Measurements from ENCODE around the gene SLC2A4.

The SLC2A4 gene

GRCh38 chr17:7289256-7290032, 7.9 kb downstream of the SLC2A4 start:
- H3K4me1 ChIP-seq, result no peaks in the 10 kb centered on the region
- DNase-seq, result no peak
- peaks cover 28% of the 10 kb centered on the region for H3K27me3 ChIP-seq
- H3K36me3 ChIP-seq, result no peaks in the 10 kb centered on the region
- H3K4me3 ChIP-seq (ENCODE audit: low read depth, low read length), result no peak overlapping the region
- TF ChIP-seq CTCF (IDR thresholded peaks at IDR 0.05; ENCODE audit: low read depth, low read length), result no peak
- H3K9me3 ChIP-seq, result no peaks in the 10 kb centered on the region

GRCh38 chr17:7290166-7290565, 8.6 kb downstream of the SLC2A4 start:
- peaks cover 28% of the 10 kb centered on the region for H3K27me3 ChIP-seq
- H3K4me1 ChIP-seq, result no peaks in the 10 kb centered on the region
- DNase-seq, result no peak
- no peak overlapping the region for H3K4me3 ChIP-seq (ENCODE audit: low read depth, low read length)
- no peaks in the 10 kb centered on the region for H3K9me3 ChIP-seq
- H3K36me3 ChIP-seq, result no peaks in the 10 kb centered on the region
- TF ChIP-seq CTCF (IDR thresholded peaks at IDR 0.05; ENCODE audit: low read depth, low read length), result no peak

- DNase-seq, result no peak
- H3K36me3 ChIP-seq, result no peaks in the 10 kb centered on the region
- peaks cover 28% of the 10 kb centered on the region for H3K27me3 ChIP-seq
- H3K9me3 ChIP-seq, result no peaks in the 10 kb centered on the region
- TF ChIP-seq CTCF (IDR thresholded peaks at IDR 0.05; ENCODE audit: low read depth, low read length), result no peak
- no peaks in the 10 kb centered on the region for H3K4me1 ChIP-seq
- H3K4me3 ChIP-seq (ENCODE audit: low read depth, low read length), result no peak overlapping the region
Measured at GRCh38 chr17:7290685-7291084, 9.2 kb downstream of the SLC2A4 start.

GRCh38 chr17:7292194-7292593, 10.7 kb downstream of the SLC2A4 start:
- DNase-seq, result no peak
- no peaks in the 10 kb centered on the region for H3K9me3 ChIP-seq
- no peak overlapping the region for H3K4me3 ChIP-seq (ENCODE audit: low read depth, low read length)
- H3K36me3 ChIP-seq, result no peaks in the 10 kb centered on the region
- no peaks in the 10 kb centered on the region for H3K4me1 ChIP-seq
- H3K27me3 ChIP-seq, result peaks cover 28% of the 10 kb centered on the region
- TF ChIP-seq CTCF (IDR thresholded peaks at IDR 0.05; ENCODE audit: low read depth, low read length), result no peak

- H3K4me1 ChIP-seq, result no peaks in the 10 kb centered on the region
- no peak overlapping the region for H3K4me3 ChIP-seq (ENCODE audit: low read depth, low read length)
- TF ChIP-seq CTCF (IDR thresholded peaks at IDR 0.05; ENCODE audit: low read depth, low read length), result no peak
- peaks cover 28% of the 10 kb centered on the region for H3K27me3 ChIP-seq
- no peak for DNase-seq
- H3K36me3 ChIP-seq, result no peaks in the 10 kb centered on the region
- no peaks in the 10 kb centered on the region for H3K9me3 ChIP-seq
Measured at GRCh38 chr17:7292729-7293128, 11.2 kb downstream of the SLC2A4 start.

GRCh38 chr17:7293159-7293558, 11.6 kb downstream of the SLC2A4 start:
- Histone ChIP-seq H3K4me3 (ENCODE audit: low read depth, low read length) (no peak overlapping the region), H3K4me1 (no peaks in the 10 kb centered on the region), H3K27me3 (peaks cover 28% of the 10 kb centered on the region), H3K36me3 (no peaks in the 10 kb centered on the region), H3K9me3 (no peaks in the 10 kb centered on the region)
- no peak for DNase-seq
- TF ChIP-seq CTCF (IDR thresholded peaks at IDR 0.05; ENCODE audit: low read depth, low read length), result no peak
